HepG2 (cell line): Measurements from ENCODE around the gene SPATA32. TPM values are rescaled to one million over a fixed set of nuclear protein-coding genes. Genes with fewer than 3 reads are reported as not detected.

Experiments
- ATAC-seq: fragments of 200-7000 bp; cut with Tn5 transposase; 3 replicates; pipeline ENCODE4 v1.9.1; 2020; ENCODE audit warnings: mild to moderate bottlenecking, moderate library complexity
- BruUV-seq: library from RNA; stranded (reverse); fragments of 400-500 nt; replicated peaks from 2 replicates; lab custom pipeline; 2021; lab: Mats Ljungman, UMichigan
- CTCF ChIA-PET: fragments of 300-600 bp; formaldehyde crosslinking; extraction: SDS; loops from one replicate; lab custom pipeline; 2021; ENCODE audit warnings: low total read pairs, inconsistent platforms, low intra/inter-chr PET ratio; lab: Yijun Ruan, JAX
- POLR2A ChIA-PET: fragments of 350-600 bp; sonication (Branson Sonifier 250); formaldehyde crosslinking; loops from one replicate; lab custom pipeline; 2020; ENCODE audit warnings: antibody characterized with exemption, inconsistent platforms; lab: Yijun Ruan, JAX
- DNase-seq: peaks from one replicate; pipeline ENCODE4 v3.0.0-alpha.2; 2015; ENCODE audit warnings: low spot score
- FAIRE-seq: peaks from 3 replicates; lab custom pipeline; 2011; peaks lifted over from hg19 to GRCh38; lab: Jason Lieb, UNC
- H2AFZ ChIP-seq: one replicate; pipeline ENCODE4 v1.6.1; 2011; ENCODE audit warnings: low read length, inconsistent platforms
- H3K27ac ChIP-seq: fragments of 300-600 bp; 3 replicates; pipeline ENCODE4 v1.8.0; 2011; ENCODE audit warnings: mixed run types, mild to moderate bottlenecking, mixed read lengths, low read length, inconsistent platforms; ENCODE audit not compliant: insufficient read depth; ENCODE audit errors: extremely low read length
- H3K27me3 ChIP-seq, 2 experiments: fragments of 200-600 bp in 1 of 2; 2 replicates in 1 of 2; 3 replicates in 1 of 2; pipeline versions ENCODE4 v1.6.0 to v1.8.0; 2011; ENCODE audit warnings: low read length in 2 of 2, mild to moderate bottlenecking in 2 of 2, moderate library complexity in 2 of 2, inconsistent platforms in 1 of 2; ENCODE audit not compliant: insufficient read depth in 2 of 2, control insufficient read depth in 1 of 2
- H3K36me3 ChIP-seq, 2 experiments: fragments of 200-600 bp in 1 of 2; replicated peaks in 1 of 2; 2 replicates in 1 of 2; 3 replicates in 1 of 2; pipeline versions ENCODE4 v1.5.1 to v1.8.0; 2011; ENCODE audit warnings: low read length in 2 of 2, inconsistent platforms in 1 of 2; ENCODE audit not compliant: insufficient read depth in 2 of 2, control insufficient read depth in 1 of 2
- H3K4me1 ChIP-seq: 2 replicates; pipeline ENCODE4 v1.5.1; 2012; ENCODE audit warnings: low read length, inconsistent platforms; ENCODE audit not compliant: insufficient read depth
- H3K4me2 ChIP-seq: 2 replicates; pipeline ENCODE4 v1.6.0; 2011; ENCODE audit warnings: low read depth, low read length, inconsistent platforms
- H3K4me3 ChIP-seq, 3 experiments: fragments of 200-600 bp in 1 of 3; sonication (generic), shearing (Covaris generic) in 1 of 3; replicated peaks in 1 of 3; 2 replicates each; pipeline ENCODE4 v1.5.1; 2011 to 2016; ENCODE audit warnings: low read length in 3 of 3, inconsistent platforms in 2 of 3, low read depth in 2 of 3, mild to moderate bottlenecking in 2 of 3, control low read depth in 1 of 3, mixed read lengths in 1 of 3; ENCODE audit not compliant: insufficient read depth in 1 of 3
- H3K79me2 ChIP-seq: one replicate; pipeline ENCODE4 v1.6.1; 2011; ENCODE audit warnings: low read length, inconsistent platforms; ENCODE audit not compliant: insufficient read depth
- H3K9ac ChIP-seq: 2 replicates; pipeline ENCODE4 v1.6.0; 2011; ENCODE audit warnings: mild to moderate bottlenecking, low read depth, low read length, inconsistent platforms; ENCODE audit not compliant: insufficient read depth
- H3K9me3 ChIP-seq: 2 replicates; pipeline ENCODE4 v1.5.1; 2012; ENCODE audit warnings: mild to moderate bottlenecking, low read length
- H4K20me1 ChIP-seq: 2 replicates; pipeline ENCODE4 v1.6.0; 2011; ENCODE audit warnings: inconsistent platforms, mild to moderate bottlenecking, low read length, moderate library complexity; ENCODE audit not compliant: insufficient read depth
- AGO1 ChIP-seq: fragments of 200-400 bp; formaldehyde crosslinking; IDR thresholded peaks from 2 replicates; pipeline ENCODE4 v1.6.1; 2017; ENCODE audit warnings: mild to moderate bottlenecking, low read depth, low read length, moderate library complexity; ENCODE audit not compliant: poor library complexity, severe bottlenecking
- ETV5 ChIP-seq: IDR thresholded peaks from 2 replicates; pipeline ENCODE4 v1.6.1; 2018; ENCODE audit warnings: missing biosample characterization, missing genetic modification reagents, inconsistent platforms, borderline replicate concordance
- FOSL1 ChIP-seq: sonication (generic); formaldehyde crosslinking; IDR thresholded peaks from 2 replicates; pipeline ENCODE4 v1.9.0; 2021; ENCODE audit warnings: missing genetic modification reagents, borderline replicate concordance
- HDAC2 ChIP-seq: sonication (generic); formaldehyde crosslinking; IDR thresholded peaks from 2 replicates; pipeline ENCODE4 v1.4.0; 2020; ENCODE audit warnings: missing genetic modification reagents
- HNRNPL ChIP-seq: fragments of 200-400 bp; formaldehyde crosslinking; IDR thresholded peaks from 2 replicates; pipeline ENCODE4 v1.6.1; 2017; ENCODE audit warnings: mild to moderate bottlenecking, low read depth, low read length
- MXI1 ChIP-seq: IDR thresholded peaks from 3 replicates; pipeline ENCODE4 v1.6.1; 2012; ENCODE audit warnings: low read depth, low read length, inconsistent platforms, borderline replicate concordance
- SIN3A ChIP-seq: IDR thresholded peaks from 2 replicates; pipeline ENCODE4 v1.6.1; 2011; ENCODE audit warnings: low read depth, mild to moderate bottlenecking, control low read depth, low read length, borderline replicate concordance
- SKI ChIP-seq: fragments of 450-650 bp; IDR thresholded peaks from one replicate; pipeline ENCODE4 v1.6.1; 2018; ENCODE audit warnings: mild to moderate bottlenecking; ENCODE audit not compliant: partially characterized antibody
- SMAD1 ChIP-seq: sonication (generic); formaldehyde crosslinking; IDR thresholded peaks from 2 replicates; pipeline ENCODE4 v1.4.0; 2020; ENCODE audit warnings: missing genetic modification reagents, low read depth, mild to moderate bottlenecking, borderline replicate concordance
- TGIF2 ChIP-seq: IDR thresholded peaks from 2 replicates; pipeline ENCODE4 v1.6.1; 2016; ENCODE audit warnings: control low read depth, missing compliant biosample characterization
- ZBTB38 ChIP-seq: sonication (generic); formaldehyde crosslinking; IDR thresholded peaks from 2 replicates; pipeline ENCODE4 v1.5.1; 2020; ENCODE audit warnings: mild to moderate bottlenecking, missing genetic modification reagents
- ZC3H13 ChIP-seq: sonication (generic); formaldehyde crosslinking; IDR thresholded peaks from 2 replicates; pipeline ENCODE4 v1.8.1; 2023; ENCODE audit warnings: mild to moderate bottlenecking, missing genetic modification reagents, moderate library complexity
- ZEB1 ChIP-seq: IDR thresholded peaks from 2 replicates; pipeline ENCODE4 v1.6.1; 2012; ENCODE audit warnings: mild to moderate bottlenecking, low read depth, inconsistent platforms; ENCODE audit not compliant: insufficient replicate concordance
- ZNF235 ChIP-seq: sonication (generic); formaldehyde crosslinking; IDR thresholded peaks from 2 replicates; pipeline ENCODE4 v1.8.1; 2023; ENCODE audit warnings: mild to moderate bottlenecking, missing genetic modification reagents, borderline replicate concordance
- ZNF253 ChIP-seq: sonication (generic); formaldehyde crosslinking; IDR thresholded peaks from 2 replicates; pipeline ENCODE4 v1.8.0; 2022; ENCODE audit warnings: mild to moderate bottlenecking, missing genetic modification reagents, borderline replicate concordance
- ZNF33B ChIP-seq: sonication (generic); formaldehyde crosslinking; IDR thresholded peaks from 2 replicates; pipeline ENCODE4 v1.5.1; 2020; ENCODE audit warnings: mild to moderate bottlenecking, missing genetic modification reagents
- ZNF501 ChIP-seq: sonication (generic); formaldehyde crosslinking; IDR thresholded peaks from 2 replicates; pipeline ENCODE4 v1.5.1; 2020; ENCODE audit warnings: mild to moderate bottlenecking, moderate library complexity, missing genetic modification reagents
- ZNF644 ChIP-seq: IDR thresholded peaks from 2 replicates; pipeline ENCODE4 v1.6.1; 2016; ENCODE audit warnings: low read depth
- ZNF672 ChIP-seq: sonication (generic); formaldehyde crosslinking; IDR thresholded peaks from 2 replicates; pipeline ENCODE4 v1.8.1; 2022; ENCODE audit warnings: missing genetic modification reagents
- ZNF768 ChIP-seq: sonication (generic); formaldehyde crosslinking; IDR thresholded peaks from 2 replicates; pipeline ENCODE4 v1.4.0; 2020; ENCODE audit warnings: missing genetic modification reagents
- WGBS: methylation state at CpG from one replicate; pipeline ENCODE4 v1.1.6; 2017; ENCODE audit warnings: low lambda C conversion rate; 5-methylcytosine and 5-hydroxymethylcytosine counted together
- in situ Hi-C: cut with HindIII; loops from 2 replicates; pipeline ENCODE4 v1.10.0; 2017; ENCODE audit warnings: low pct_unique_long_range_greater_than_20kb; ENCODE audit not compliant: extremely low pct_ligation_motif_present
- intact Hi-C: fragments of 100-400 bp; cut with micrococcal nuclease; formaldehyde crosslinking; loops from one replicate; pipeline ENCODE4 v1.10.0; 2022; ENCODE audit not compliant: unreplicated experiment
- polyA plus RNA-seq, 8 experiments: library from polyadenylated mRNA; depleted of rRNA in 3 of 8; stranded (reverse) in 7 of 8; unstranded in 1 of 8; fragments of >200 nt; fragmentation: Illumina TruSeq in 4 of 8; extraction: Trizol in 4 of 8; gene quantifications; 2 replicates each; pipeline versions ENCODE4 v1.2.1 to v1.2.3, GENCODE V29; 2011 to 2016; ENCODE audit warnings: low read depth in 4 of 8, missing spikeins in 1 of 8, mixed read lengths in 1 of 8; ENCODE audit not compliant: insufficient read depth in 1 of 8
- total RNA-seq, 5 experiments: library from RNA; depleted of rRNA; stranded (reverse); fragments of >200 nt; fragmentation: Illumina TruSeq; extraction: Trizol; gene quantifications; 2 replicates each; pipeline ENCODE4 v1.2.3, GENCODE V29; 2016; ENCODE audit warnings: low read depth in 1 of 5
- TF ChIP-seq, protein P1 (sequence below): sonication (generic); formaldehyde crosslinking; conservative IDR thresholded peaks from 2 replicates; pipeline ENCODE4 v1.8.0; 2022; ENCODE audit warnings: missing genetic modification reagents
- TF ChIP-seq, protein P2 (sequence below): sonication (generic); formaldehyde crosslinking; IDR thresholded peaks from 2 replicates; pipeline ENCODE4 v1.4.0; 2020; ENCODE audit warnings: missing genetic modification reagents, low read depth, mild to moderate bottlenecking, borderline replicate concordance

Gene SPATA32
- total and polyA plus RNA-seq, 2 of the 13 experiments (the other 11 are each of a cell fraction or from before 2014, with no cell fraction given), result not detected

DNA sequence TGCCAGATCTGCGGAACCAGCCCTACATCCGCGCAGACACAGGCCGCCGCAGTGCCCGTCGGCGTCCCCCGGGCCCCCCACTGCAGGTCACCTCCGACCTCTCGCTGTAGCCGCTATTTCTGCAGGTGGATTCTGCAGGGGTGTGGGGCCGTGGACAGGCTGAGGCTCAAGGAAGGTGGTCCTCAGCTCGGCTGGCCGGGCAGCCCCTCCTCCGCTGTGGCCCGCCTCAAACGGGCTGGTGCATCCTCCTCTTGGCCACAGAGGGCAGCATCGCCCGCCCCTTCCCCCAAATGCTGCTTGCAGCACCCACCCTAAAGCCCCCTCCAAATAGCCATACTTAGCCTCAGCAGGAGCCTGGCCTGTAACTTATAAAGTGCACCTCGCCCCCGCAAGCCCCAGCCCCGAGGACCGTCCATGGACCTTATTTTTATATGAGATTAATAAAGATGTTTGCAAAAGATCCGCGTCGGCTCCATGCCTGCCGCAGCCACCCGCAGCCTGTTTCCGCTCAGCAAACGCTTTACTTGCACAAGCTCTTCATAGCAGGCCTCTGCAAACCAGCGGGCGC lies 14.9 kb downstream of the SPATA32 start:
- ChIA-PET POLR2A (interaction anchor here (0.9 to 2.8 kb wide), 12 partner anchors 9 to 186 kb away, joined by 3 to 17 read pairs (median 4); partner anchors contain the start of genes HEXIM1, HEXIM2, MAP3K14 and NMT1), CTCF (interaction anchor here (1.5 kb wide), 1 partner anchor 11 kb away, joined by 4 read pairs; no protein-coding TSS in a partner anchor)
- intact Hi-C loops, result loop anchor here (1.0 kb wide), 1 partner anchor 138 kb away; no protein-coding TSS in a partner anchor
- Histone ChIP-seq H3K4me2 (peak overlapping the region; percentile 96), H3K27me3 (peaks cover 2 to 41% of the 10 kb centered on the region in 2 experiments; a peak in 4 of 5 replicates), H3K9me3 (no peaks in the 10 kb centered on the region), H3K36me3 (no peaks in the 10 kb centered on the region), H3K79me2 (no peaks in the 10 kb centered on the region), H3K4me3 (peak overlapping the region; percentile 80 to 84 (median 84)), H3K27ac (no peak overlapping the region), H3K4me1 (peaks cover 40% of the 10 kb centered on the region), H3K9ac (peak overlapping the region; percentile 58), H2AFZ (no peak overlapping the region), H4K20me1 (no peaks in the 10 kb centered on the region)
- BruUV-seq, result TSS peak; percentile 83
- no peak for DNase-seq
- in situ Hi-C loops, result loop anchor here (5.0 kb wide), 1 partner anchor 100 kb away; the partner anchor contains the start of gene HEXIM1
- peak; percentile 60 for ATAC-seq
- 13% methylated on average over 33 of the region's 33 CpGs for WGBS
- no peak for FAIRE-seq
- TF ChIP-seq ZNF672 (CRISPR knock-in tag) (no peak), ZNF33B (CRISPR knock-in tag) (0 out of 2 replicates have a peak, but pooled peaks have one; percentile 60), FOSL1 (CRISPR knock-in tag) (no peak), HNRNPL (0 out of 2 replicates have a peak, but pooled peaks have one; percentile 31), ZEB1 (no peak), AGO1 (peak; percentile 74), ZNF768 (CRISPR knock-in tag) (peak; percentile 18; the same call in 1 of the 2 replicates), ZNF644 (no peak), MXI1 (peak; percentile 14; the same call in 1 of the 3 replicates), ZC3H13 (peak; percentile 72; the same call in 1 of the 2 replicates), ZBTB38 (CRISPR knock-in tag) (no peak), SIN3A (no peak), ZNF501 (CRISPR knock-in tag) (peak; percentile 59; the same call in 1 of the 2 replicates), ZNF235 (no peak), SMAD1 (CRISPR knock-in tag) (0 out of 2 replicates have a peak, but pooled peaks have one; percentile 27), HDAC2 (CRISPR knock-in tag) (no peak), SKI (no peak), ZNF253 (CRISPR knock-in tag) (0 out of 2 replicates have a peak, but pooled peaks have one; percentile 22), TGIF2 (CRISPR knock-in tag) (peak; percentile 11; the same call in 1 of the 2 replicates), ETV5 (no peak)
- TF ChIP-seq, protein P1, sequence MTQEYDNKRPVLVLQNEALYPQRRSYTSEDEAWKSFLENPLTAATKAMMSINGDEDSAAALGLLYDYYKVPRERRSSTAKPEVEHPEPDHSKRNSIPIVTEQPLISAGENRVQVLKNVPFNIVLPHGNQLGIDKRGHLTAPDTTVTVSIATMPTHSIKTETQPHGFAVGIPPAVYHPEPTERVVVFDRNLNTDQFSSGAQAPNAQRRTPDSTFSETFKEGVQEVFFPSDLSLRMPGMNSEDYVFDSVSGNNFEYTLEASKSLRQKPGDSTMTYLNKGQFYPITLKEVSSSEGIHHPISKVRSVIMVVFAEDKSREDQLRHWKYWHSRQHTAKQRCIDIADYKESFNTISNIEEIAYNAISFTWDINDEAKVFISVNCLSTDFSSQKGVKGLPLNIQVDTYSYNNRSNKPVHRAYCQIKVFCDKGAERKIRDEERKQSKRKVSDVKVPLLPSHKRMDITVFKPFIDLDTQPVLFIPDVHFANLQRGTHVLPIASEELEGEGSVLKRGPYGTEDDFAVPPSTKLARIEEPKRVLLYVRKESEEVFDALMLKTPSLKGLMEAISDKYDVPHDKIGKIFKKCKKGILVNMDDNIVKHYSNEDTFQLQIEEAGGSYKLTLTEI (CRISPR knock-in tag), result no peak
- TF ChIP-seq, protein P2, sequence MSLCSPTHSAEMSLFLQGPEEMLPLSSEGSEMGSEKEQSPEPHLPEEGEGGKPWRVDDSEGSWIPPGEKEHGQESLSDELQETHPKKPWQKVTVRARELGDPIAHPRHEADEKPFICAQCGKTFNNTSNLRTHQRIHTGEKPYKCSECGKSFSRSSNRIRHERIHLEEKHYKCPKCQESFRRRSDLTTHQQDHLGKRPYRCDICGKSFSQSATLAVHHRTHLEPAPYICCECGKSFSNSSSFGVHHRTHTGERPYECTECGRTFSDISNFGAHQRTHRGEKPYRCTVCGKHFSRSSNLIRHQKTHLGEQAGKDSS, result 0 out of 2 replicates have a peak, but pooled peaks have one; percentile 14
